ENCODE measurements around the gene ZNF532. TPM values are rescaled to one million over a fixed set of nuclear protein-coding genes. Genes with fewer than 3 reads are reported as not detected.

ZNF532 gene
- total RNA-seq, 2 donors from 2014 or later = 133 to 211 TPM

- Histone ChIP-seq H3K27ac (peak overlapping the region; percentile 86 to 89), H3K9me3 (no peaks in the 10 kb centered on the region), H3K36me3 (peaks cover 8% of the 10 kb centered on the region), H3K4me1 (ENCODE audit: control insufficient read depth in 1 of 2, low read depth in 2 of 2) (peaks cover 30 to 66% of the 10 kb centered on the region in 2 donors), H3K27me3 (replicated peaks; ENCODE audit: insufficient read depth) (no peaks in the 10 kb centered on the region), H3K4me3 (no peak overlapping the region)
- DNase-seq (ENCODE audit: low spot score) (no peak), ATAC-seq (ENCODE audit: insufficient number of reproducible peaks, low FRiP score, low read depth) (no peak)
- TF ChIP-seq CTCF (IDR thresholded peaks at IDR 0.05) = no peak
Measured at GRCh38 chr18:58882686-58883085, 18.0 kb downstream of the ZNF532 start.

DNA sequence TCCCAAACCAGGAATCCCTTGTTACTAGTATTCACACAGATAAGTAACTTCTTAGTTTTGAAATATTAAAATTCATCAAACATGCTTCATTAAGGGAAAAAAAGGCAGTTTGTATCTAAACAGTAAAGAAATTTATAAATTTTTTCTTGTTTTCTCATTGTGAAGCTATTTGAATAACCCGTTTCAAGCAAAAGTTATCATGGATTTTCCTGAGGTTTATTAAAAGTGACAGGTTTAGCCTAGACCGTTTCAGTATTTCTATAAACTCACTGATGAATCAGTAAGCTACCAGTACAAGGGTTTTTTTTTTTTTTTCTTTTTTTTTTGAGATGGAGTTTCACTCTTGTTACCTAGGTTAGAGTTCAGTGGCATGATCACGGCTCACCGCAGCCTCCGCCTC lies 20.0 kb downstream of the ZNF532 start:
- H3K36me3 ChIP-seq = no peaks in the 10 kb centered on the region
- peaks cover 37 to 63% of the 10 kb centered on the region in 2 donors for H3K4me1 ChIP-seq (ENCODE audit: control insufficient read depth in 1 of 2, low read depth in 2 of 2)
- no peak for DNase-seq (ENCODE audit: low spot score)
- H3K9me3 ChIP-seq = no peaks in the 10 kb centered on the region
- TF ChIP-seq CTCF (IDR thresholded peaks at IDR 0.05) = no peak
- H3K4me3 ChIP-seq = no peak overlapping the region
- ATAC-seq (ENCODE audit: insufficient number of reproducible peaks, low FRiP score, low read depth) = no peak
- H3K27me3 ChIP-seq (replicated peaks; ENCODE audit: insufficient read depth) = no peaks in the 10 kb centered on the region
- H3K27ac ChIP-seq = peak overlapping the region; percentile 58 to 89

DNA sequence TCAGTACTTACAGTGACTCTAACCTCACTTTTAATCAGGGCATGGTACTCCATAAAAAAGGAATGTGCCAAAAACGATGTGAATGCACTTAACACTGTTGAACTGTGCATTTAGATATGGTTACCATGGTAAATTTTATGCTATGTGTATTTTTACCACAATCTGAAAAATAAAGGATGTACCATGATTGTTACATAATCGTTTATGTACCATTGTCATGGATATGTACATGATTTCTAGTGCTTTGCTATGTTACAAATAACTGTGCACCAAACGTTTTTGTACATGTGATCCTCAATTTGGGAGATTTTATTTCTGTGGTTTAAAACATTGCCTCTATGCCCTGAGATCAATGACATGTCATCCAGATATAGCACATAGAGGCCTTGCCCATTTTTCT lies 21.8 kb downstream of the ZNF532 start:
- ATAC-seq (ENCODE audit: insufficient number of reproducible peaks, low FRiP score, low read depth) = no peak
- DNase-seq (ENCODE audit: low spot score) = no peak

GRCh38 chr18:58886864-58887612 lies 22.4 kb downstream of the ZNF532 start:
- TF ChIP-seq CTCF (IDR thresholded peaks at IDR 0.05) = no peak
- Histone ChIP-seq H3K27ac (peak overlapping the region; percentile 58 to 89), H3K9me3 (no peaks in the 10 kb centered on the region), H3K36me3 (no peaks in the 10 kb centered on the region), H3K27me3 (replicated peaks; ENCODE audit: insufficient read depth) (no peaks in the 10 kb centered on the region), H3K4me3 (peak overlapping the region; percentile 62), H3K4me1 (ENCODE audit: control insufficient read depth in 1 of 2, low read depth in 2 of 2) (peaks cover 33 to 57% of the 10 kb centered on the region in 2 donors)
- DNase-seq (ENCODE audit: low spot score) (no peak), ATAC-seq (ENCODE audit: insufficient number of reproducible peaks, low FRiP score, low read depth) (peak; percentile 33)

More for the DNA sequence above, 21.8 kb downstream of the ZNF532 start:
- H3K36me3 ChIP-seq = no peaks in the 10 kb centered on the region
- peak overlapping the region; percentile 58 to 89 for H3K27ac ChIP-seq
- H3K9me3 ChIP-seq = no peaks in the 10 kb centered on the region
- TF ChIP-seq CTCF (IDR thresholded peaks at IDR 0.05) = no peak
- H3K4me3 ChIP-seq = no peak overlapping the region
- peaks cover 36 to 57% of the 10 kb centered on the region in 2 donors for H3K4me1 ChIP-seq (ENCODE audit: control insufficient read depth in 1 of 2, low read depth in 2 of 2)
- H3K27me3 ChIP-seq (replicated peaks; ENCODE audit: insufficient read depth) = no peaks in the 10 kb centered on the region

- DNase-seq (ENCODE audit: low spot score) = no peak
- ATAC-seq (ENCODE audit: insufficient number of reproducible peaks, low FRiP score, low read depth) = peak; percentile 51
- Histone ChIP-seq H3K4me1 (ENCODE audit: control insufficient read depth in 1 of 2, low read depth in 2 of 2) (peaks cover 32 to 57% of the 10 kb centered on the region in 2 donors), H3K9me3 (no peaks in the 10 kb centered on the region), H3K36me3 (no peaks in the 10 kb centered on the region), H3K27ac (peak overlapping the region; percentile 58 to 89), H3K27me3 (replicated peaks; ENCODE audit: insufficient read depth) (no peaks in the 10 kb centered on the region), H3K4me3 (peak overlapping the region; percentile 62)
- TF ChIP-seq CTCF (IDR thresholded peaks at IDR 0.05) = no peak
Measured at GRCh38 chr18:58887613-58887963, 22.9 kb downstream of the ZNF532 start.
